ENCODE data around the gene SARNP. TPM values are rescaled to one million over a fixed set of nuclear protein-coding genes. Genes with fewer than 3 reads are reported as not detected.
"Not testable (repeated sequence)": the region's sequence is repeated elsewhere in the genome, so short reads cannot be mapped to it uniquely, and the experiment has no call there.

SARNP gene
- polyA plus RNA-seq, 3 donors, result 40.8 to 85.6 (median 65.7) TPM

- 1% methylated on average over 14 of the region's 14 CpGs for WGBS, 3 donors
- H3K27ac ChIP-seq (ENCODE audit: low read depth, low read length), result peak overlapping the region; percentile 24
Observed at GRCh38 chr12:55816881-55817344, 611 bp downstream of the SARNP start.

- H3K27ac ChIP-seq (ENCODE audit: low read depth, low read length), result no peak overlapping the region
- WGBS, 3 donors, result 85 to 87% (median 85%) methylated on average over 12 of the region's 12 CpGs
Observed at GRCh38 chr12:55815473-55815872, 2.1 kb downstream of the SARNP start.

GRCh38 chr12:55814257-55814656, 3.3 kb downstream of the SARNP start:
- no peak overlapping the region for H3K27ac ChIP-seq (ENCODE audit: low read depth, low read length)

GRCh38 chr12:55812088-55812487, 5.4 kb downstream of the SARNP start:
- 13 to 48% (median 30%) methylated on average over 1 of the region's 1 CpG for WGBS, 3 donors

GRCh38 chr12:55809274-55809673, 8.2 kb downstream of the SARNP start:
- no peak overlapping the region for H3K27ac ChIP-seq (ENCODE audit: low read depth, low read length)
- WGBS, 3 donors, result 80 to 86% (median 84%) methylated on average over 5 of the region's 5 CpGs

More at GRCh38 chr12:55812088-55812487, 5.4 kb downstream of the SARNP start:
- H3K27ac ChIP-seq (ENCODE audit: low read depth, low read length), result no peak overlapping the region

GRCh38 chr12:55806982-55807381, 10.5 kb downstream of the SARNP start:
- 88 to 95% (median 95%) methylated on average over 8 of the region's 8 CpGs for WGBS, 3 donors

GRCh38 chr12:55797550-55797949, 20.0 kb downstream of the SARNP start:
- WGBS, 3 donors, result 72 to 79% (median 75%) methylated on average over 4 of the region's 4 CpGs
- H3K27ac ChIP-seq (ENCODE audit: low read depth, low read length), result no peak overlapping the region

More at GRCh38 chr12:55806982-55807381, 10.5 kb downstream of the SARNP start:
- H3K27ac ChIP-seq (ENCODE audit: low read depth, low read length), result no peak overlapping the region

GRCh38 chr12:55797068-55797467, 20.5 kb downstream of the SARNP start:
- 42 to 53% (median 45%) methylated on average over 5 of the region's 5 CpGs for WGBS, 3 donors
- no peak overlapping the region for H3K27ac ChIP-seq (ENCODE audit: low read depth, low read length)

- no peak overlapping the region for H3K27ac ChIP-seq (ENCODE audit: low read depth, low read length)
Observed at GRCh38 chr12:55795950-55796349, 21.6 kb downstream of the SARNP start.

- WGBS, 3 donors, result 93 to 96% (median 94%) methylated on average over 4 of the region's 4 CpGs
Observed at GRCh38 chr12:55789893-55790292, 27.6 kb downstream of the SARNP start.

GRCh38 chr12:55789171-55789570, 28.4 kb downstream of the SARNP start:
- WGBS, 3 donors, result 81 to 88% (median 87%) methylated on average over 2 of the region's 2 CpGs
- H3K27ac ChIP-seq (ENCODE audit: low read depth, low read length), result no peak overlapping the region

More at GRCh38 chr12:55789893-55790292, 27.6 kb downstream of the SARNP start:
- no peak overlapping the region for H3K27ac ChIP-seq (ENCODE audit: low read depth, low read length)

- WGBS, 3 donors, result 87 to 92% (median 92%) methylated on average over 7 of the region's 7 CpGs
- no peak overlapping the region for H3K27ac ChIP-seq (ENCODE audit: low read depth, low read length)
Observed at GRCh38 chr12:55788546-55788945, 29.0 kb downstream of the SARNP start.

- WGBS, 3 donors, result 61 to 89% (median 65%) methylated on average over 2 of the region's 2 CpGs
- H3K27ac ChIP-seq (ENCODE audit: low read depth, low read length), result no peak overlapping the region
Observed at GRCh38 chr12:55780685-55781084, 36.8 kb downstream of the SARNP start.

- no peak overlapping the region for H3K27ac ChIP-seq (ENCODE audit: low read depth, low read length)
- 89 to 93% (median 91%) methylated on average over 3 of the region's 3 CpGs for whole genome bisulfite sequencing, 3 donors
Observed at GRCh38 chr12:55777856-55778255, 39.7 kb downstream of the SARNP start.

GRCh38 chr12:55771736-55772135, 45.8 kb downstream of the SARNP start:
- H3K27ac ChIP-seq (ENCODE audit: low read depth, low read length), result no peak overlapping the region
- 59 to 78% (median 77%) methylated on average over 6 of the region's 6 CpGs for WGBS, 3 donors

GRCh38 chr12:55767156-55767555, 50.4 kb downstream of the SARNP start:
- H3K27ac ChIP-seq (ENCODE audit: low read depth, low read length), result no peak overlapping the region
- WGBS, 3 donors, result 90 to 99% (median 96%) methylated on average over 4 of the region's 4 CpGs

GRCh38 chr12:55765736-55766290, 51.7 kb downstream of the SARNP start:
- WGBS, 3 donors, result 72 to 83% (median 82%) methylated on average over 5 of the region's 5 CpGs

GRCh38 chr12:55762646-55763045, 54.9 kb downstream of the SARNP start:
- no peak overlapping the region for H3K27ac ChIP-seq (ENCODE audit: low read depth, low read length)

More at GRCh38 chr12:55765736-55766290, 51.7 kb downstream of the SARNP start:
- H3K27ac ChIP-seq (ENCODE audit: low read depth, low read length), result no peak overlapping the region

GRCh38 chr12:55760663-55761062, 56.9 kb downstream of the SARNP start:
- WGBS, 3 donors, result 92 to 97% (median 93%) methylated on average over 6 of the region's 6 CpGs
- H3K27ac ChIP-seq (ENCODE audit: low read depth, low read length), result no peak overlapping the region

- H3K27ac ChIP-seq (ENCODE audit: low read depth, low read length), result not testable (repeated sequence)
- WGBS, 3 donors, result 98 to 99% (median 99%) methylated on average over 4 of the region's 4 CpGs
Observed at GRCh38 chr12:55758575-55758974, 58.9 kb downstream of the SARNP start.

- no peak overlapping the region for H3K27ac ChIP-seq (ENCODE audit: low read depth, low read length)
- 75 to 82% (median 75%) methylated on average over 2 of the region's 2 CpGs for WGBS, 3 donors
Observed at GRCh38 chr12:55757701-55758100, 59.8 kb downstream of the SARNP start.

Measured in adipose tissue (tissue), 3 donors.